DOHH2 (cell line): ENCODE results near the gene USP27X.

Experiments used
- H3F3A ChIP-seq: fragments of 200-600 bp; sonication (generic), shearing (Covaris generic); 2 replicates; pipeline ENCODE4 v1.6.0; 2016; ENCODE audit warnings: antibody characterized with exemption, mild to moderate bottlenecking; ENCODE audit not compliant: control insufficient read depth, insufficient read depth
- H3K27ac ChIP-seq: fragments of 200-600 bp; sonication (generic); 2 replicates; pipeline ENCODE4 v1.5.1; 2014; ENCODE audit warnings: low read depth, mild to moderate bottlenecking, low read length, moderate library complexity
- H3K27me3 ChIP-seq: fragments of 200-600 bp; sonication (generic); 2 replicates; pipeline ENCODE4 v1.6.1; 2014; ENCODE audit warnings: mild to moderate bottlenecking, low read length, mixed read lengths; ENCODE audit not compliant: control insufficient read depth
- H3K36me3 ChIP-seq: fragments of 200-600 bp; sonication (generic); 2 replicates; pipeline ENCODE4 v1.6.1; 2014; ENCODE audit warnings: mild to moderate bottlenecking, low read length, moderate library complexity, mixed read lengths; ENCODE audit not compliant: control insufficient read depth
- H3K4me1 ChIP-seq: fragments of 200-600 bp; sonication (generic); 2 replicates; pipeline ENCODE4 v1.6.1; 2014; ENCODE audit warnings: mild to moderate bottlenecking, low read length, mixed read lengths; ENCODE audit not compliant: control insufficient read depth
- H3K4me2 ChIP-seq: fragments of 200-600 bp; sonication (generic); 2 replicates; pipeline ENCODE4 v1.6.0; 2014; ENCODE audit warnings: mild to moderate bottlenecking, low read length, moderate library complexity
- H3K4me3 ChIP-seq: fragments of 200-600 bp; sonication (generic); 2 replicates; pipeline ENCODE4 v1.5.1; 2014; ENCODE audit warnings: mild to moderate bottlenecking, low read length, mixed read lengths
- H3K79me2 ChIP-seq: fragments of 200-600 bp; sonication (generic); 2 replicates; pipeline ENCODE4 v1.6.1; 2014; ENCODE audit warnings: mild to moderate bottlenecking, low read length, mixed read lengths; ENCODE audit not compliant: control insufficient read depth
- H3K9me2 ChIP-seq: fragments of 200-600 bp; sonication (generic); replicated peaks from 2 replicates; pipeline ENCODE4 v1.6.1; 2014; ENCODE audit warnings: mild to moderate bottlenecking, low read length, mixed read lengths; ENCODE audit not compliant: control insufficient read depth
- H3K9me3 ChIP-seq: fragments of 200-600 bp; sonication (generic); 2 replicates; pipeline ENCODE4 v1.6.1; 2014; ENCODE audit warnings: antibody characterized with exemption, low read length, mixed read lengths; ENCODE audit not compliant: control insufficient read depth, insufficient read depth
- H4K20me1 ChIP-seq: fragments of 200-600 bp; sonication (generic); 2 replicates; pipeline ENCODE4 v1.6.0; 2014; ENCODE audit warnings: low read depth, mild to moderate bottlenecking, antibody characterized with exemption, low read length, moderate library complexity; ENCODE audit not compliant: control insufficient read depth, insufficient read depth
- EZH2phosphoT487 ChIP-seq: fragments of 200-600 bp; sonication (generic); IDR thresholded peaks from 2 replicates; pipeline ENCODE4 v1.6.1; 2017; ENCODE audit warnings: borderline replicate concordance, mild to moderate bottlenecking, antibody characterized with exemption, low read length, moderate library complexity, mixed read lengths
- TF ChIP-seq, protein P1 (sequence below): fragments of 200-600 bp; sonication (generic); IDR thresholded peaks from one replicate; pipeline ENCODE4 v1.5.1; 2014; ENCODE audit warnings: antibody characterized with exemption, mild to moderate bottlenecking, low read depth, low read length; ENCODE audit not compliant: poor library complexity, severe bottlenecking

The USP27X gene

DNA sequence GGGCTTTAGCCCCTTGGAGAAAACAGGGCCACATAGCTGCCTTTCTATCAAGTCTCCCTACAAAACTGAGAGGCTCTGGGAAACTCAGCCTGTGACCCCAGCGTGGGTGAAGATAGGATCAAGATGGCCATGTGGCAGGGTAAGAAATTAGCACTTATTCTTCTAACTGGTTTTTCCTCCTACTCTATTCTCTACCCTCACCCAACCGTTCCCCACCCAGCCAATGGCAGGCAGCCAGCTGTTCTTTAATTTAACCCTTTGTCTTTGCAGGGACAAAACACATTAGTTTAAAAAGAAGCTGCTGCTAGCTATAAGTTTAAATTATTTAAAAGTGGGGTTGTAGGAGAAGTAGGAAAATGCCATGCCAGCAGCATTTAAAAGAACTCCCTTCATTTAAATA, 45.9 kb downstream of the USP27X start:
- H3K4me3 ChIP-seq, result no peak overlapping the region
- no peak overlapping the region for H3K27ac ChIP-seq
- H3K9me2 ChIP-seq, result no peaks in the 10 kb centered on the region
- no peaks in the 10 kb centered on the region for H3K79me2 ChIP-seq
- H3K27me3 ChIP-seq, result no peaks in the 10 kb centered on the region
- peaks cover 12% of the 10 kb centered on the region for H3K4me1 ChIP-seq
- TF ChIP-seq, protein P1, sequence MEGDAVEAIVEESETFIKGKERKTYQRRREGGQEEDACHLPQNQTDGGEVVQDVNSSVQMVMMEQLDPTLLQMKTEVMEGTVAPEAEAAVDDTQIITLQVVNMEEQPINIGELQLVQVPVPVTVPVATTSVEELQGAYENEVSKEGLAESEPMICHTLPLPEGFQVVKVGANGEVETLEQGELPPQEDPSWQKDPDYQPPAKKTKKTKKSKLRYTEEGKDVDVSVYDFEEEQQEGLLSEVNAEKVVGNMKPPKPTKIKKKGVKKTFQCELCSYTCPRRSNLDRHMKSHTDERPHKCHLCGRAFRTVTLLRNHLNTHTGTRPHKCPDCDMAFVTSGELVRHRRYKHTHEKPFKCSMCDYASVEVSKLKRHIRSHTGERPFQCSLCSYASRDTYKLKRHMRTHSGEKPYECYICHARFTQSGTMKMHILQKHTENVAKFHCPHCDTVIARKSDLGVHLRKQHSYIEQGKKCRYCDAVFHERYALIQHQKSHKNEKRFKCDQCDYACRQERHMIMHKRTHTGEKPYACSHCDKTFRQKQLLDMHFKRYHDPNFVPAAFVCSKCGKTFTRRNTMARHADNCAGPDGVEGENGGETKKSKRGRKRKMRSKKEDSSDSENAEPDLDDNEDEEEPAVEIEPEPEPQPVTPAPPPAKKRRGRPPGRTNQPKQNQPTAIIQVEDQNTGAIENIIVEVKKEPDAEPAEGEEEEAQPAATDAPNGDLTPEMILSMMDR, result no peak
- TF ChIP-seq EZH2phosphoT487, result no peak
- H3F3A ChIP-seq, result no peaks in the 10 kb centered on the region
- H3K36me3 ChIP-seq, result no peaks in the 10 kb centered on the region
- no peaks in the 10 kb centered on the region for H4K20me1 ChIP-seq
- H3K4me2 ChIP-seq, result no peak overlapping the region
- no peaks in the 10 kb centered on the region for H3K9me3 ChIP-seq

DNA sequence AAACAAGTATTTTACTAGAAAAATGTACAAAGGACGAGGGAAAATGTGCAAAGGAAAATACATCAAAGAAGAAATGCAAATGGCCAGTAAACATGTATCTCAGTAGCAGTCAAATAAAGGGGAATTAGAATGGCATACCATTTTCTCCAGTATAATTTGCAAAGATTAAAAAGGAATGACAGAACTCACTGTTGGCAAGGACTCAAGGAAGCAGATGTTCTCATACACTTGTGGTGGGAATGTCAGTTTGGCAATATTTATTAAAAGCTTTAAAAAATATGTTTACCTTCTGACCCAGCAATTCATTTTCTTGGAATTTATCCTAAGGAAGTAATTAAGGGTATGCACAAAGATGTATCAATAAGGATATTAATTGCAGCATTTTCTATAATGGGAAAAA, 50.8 kb downstream of the USP27X start:
- H3K9me2 ChIP-seq, result no peaks in the 10 kb centered on the region
- TF ChIP-seq EZH2phosphoT487, result no peak
- TF ChIP-seq, protein P1, result no peak
- H3K27me3 ChIP-seq, result no peaks in the 10 kb centered on the region
- no peaks in the 10 kb centered on the region for H3K36me3 ChIP-seq
- no peaks in the 10 kb centered on the region for H4K20me1 ChIP-seq
- no peak overlapping the region for H3K4me3 ChIP-seq
- no peaks in the 10 kb centered on the region for H3K9me3 ChIP-seq
- no peaks in the 10 kb centered on the region for H3K79me2 ChIP-seq
- no peak overlapping the region for H3K4me2 ChIP-seq
- H3K4me1 ChIP-seq, result no peaks in the 10 kb centered on the region
- no peak overlapping the region for H3K27ac ChIP-seq
- H3F3A ChIP-seq, result no peaks in the 10 kb centered on the region
